GM20431 (cell line): ENCODE data around the gene STARD5.

Source experiments
- in situ Hi-C: fragments of 300-500 bp; cut with MseI, MboI; formaldehyde crosslinking; loops from one replicate; pipeline ENCODE4 v1.15.0; 2020; ENCODE audit warnings: low sequenced_read_pairs; ENCODE audit not compliant: unreplicated experiment

STARD5 gene

GRCh38 chr15:81338170-81339007 lies 14.4 kb upstream of the STARD5 start:
- in situ Hi-C loops, result loop anchor here (10.0 kb wide), 1 partner anchor 64 kb away; no protein-coding TSS in a partner anchor

- in situ Hi-C loops, result loop anchor here (10.0 kb wide), 1 partner anchor 63 kb away; no protein-coding TSS in a partner anchor
These were observed 13.8 kb upstream of the STARD5 start for GRCh38 chr15:81337713-81338157.

DNA sequence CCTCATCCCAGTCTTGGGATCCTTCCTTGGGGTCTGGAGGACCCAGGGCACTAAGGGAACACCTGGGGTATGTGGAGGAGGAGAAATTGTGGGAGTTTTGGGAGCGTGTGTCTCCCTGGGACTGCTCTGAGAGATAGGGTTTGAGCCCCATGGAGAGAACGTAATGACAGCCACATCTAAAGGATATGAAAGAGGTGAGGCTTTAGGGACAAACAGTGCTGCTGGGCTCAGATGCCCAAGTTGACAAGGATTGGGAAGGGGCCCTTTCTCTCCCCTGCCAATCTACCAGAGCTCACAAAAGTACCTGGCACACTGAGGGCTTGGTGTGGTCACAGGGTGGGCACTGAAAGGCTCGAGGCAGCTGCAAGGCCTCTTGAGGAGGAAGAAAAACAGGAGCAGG lies 13.3 kb upstream of the STARD5 start:
- in situ Hi-C loops, result loop anchor here (10.0 kb wide), 1 partner anchor 62 kb away; no protein-coding TSS in a partner anchor

GRCh38 chr15:81336568-81336967 lies 12.6 kb upstream of the STARD5 start:
- in situ Hi-C loops, result loop anchor here (10.0 kb wide), 1 partner anchor 62 kb away; no protein-coding TSS in a partner anchor

DNA sequence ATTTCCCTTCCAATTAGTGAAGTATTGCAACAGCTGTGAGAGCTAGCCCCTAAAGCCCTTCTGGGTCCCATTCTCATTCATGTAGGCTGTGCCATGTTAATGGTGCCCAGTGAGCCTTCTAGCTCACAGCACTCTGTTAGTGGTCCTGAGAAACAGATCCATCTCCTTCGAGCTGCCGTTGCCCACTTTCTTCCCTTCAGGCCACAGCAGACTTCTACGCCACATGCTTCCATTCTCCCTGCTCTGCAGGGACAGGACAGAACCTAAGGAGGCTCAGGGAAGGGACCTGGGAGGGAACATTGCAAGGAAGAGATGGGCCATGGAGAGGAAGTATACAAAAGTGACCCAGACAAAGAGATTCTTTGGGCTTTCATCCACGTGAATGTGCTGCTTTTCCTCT lies 11.7 kb upstream of the STARD5 start:
- in situ Hi-C loops, result loop anchor here (10.0 kb wide), 1 partner anchor 61 kb away; no protein-coding TSS in a partner anchor

DNA sequence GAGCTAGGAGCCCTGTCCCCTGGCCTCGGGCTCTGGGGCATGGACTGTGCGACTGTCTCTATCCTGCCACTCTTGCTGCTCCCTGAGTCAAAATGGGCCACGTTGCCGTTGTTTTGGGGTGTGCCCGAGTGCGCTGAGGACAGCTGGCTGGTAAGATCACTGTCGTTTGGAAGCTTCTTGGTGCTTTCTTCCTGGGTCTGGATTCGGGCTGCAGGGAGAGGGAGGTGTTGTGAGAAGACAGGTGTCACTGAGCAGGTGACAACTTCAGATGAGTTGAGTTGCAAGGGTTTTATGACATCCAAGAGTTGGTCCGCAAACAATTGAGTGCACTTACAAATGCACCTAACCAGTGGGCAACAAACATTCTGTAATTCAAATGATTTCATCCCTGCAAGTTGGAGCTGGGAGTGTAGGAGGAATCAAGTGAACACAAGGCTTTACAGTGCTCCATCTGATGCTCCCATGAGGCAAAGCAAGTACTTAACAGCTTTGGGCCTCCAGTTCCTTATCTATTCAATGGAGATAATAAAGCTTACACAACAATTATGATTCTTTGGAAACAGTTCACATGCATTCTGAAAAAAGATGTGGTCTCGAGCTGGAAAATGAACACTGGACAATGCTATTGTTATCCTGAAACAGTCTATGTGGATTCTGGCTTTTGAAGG lies 11.0 kb upstream of the STARD5 start:
- in situ Hi-C loops, result loop anchor here (10.0 kb wide), 1 partner anchor 60 kb away; no protein-coding TSS in a partner anchor

DNA sequence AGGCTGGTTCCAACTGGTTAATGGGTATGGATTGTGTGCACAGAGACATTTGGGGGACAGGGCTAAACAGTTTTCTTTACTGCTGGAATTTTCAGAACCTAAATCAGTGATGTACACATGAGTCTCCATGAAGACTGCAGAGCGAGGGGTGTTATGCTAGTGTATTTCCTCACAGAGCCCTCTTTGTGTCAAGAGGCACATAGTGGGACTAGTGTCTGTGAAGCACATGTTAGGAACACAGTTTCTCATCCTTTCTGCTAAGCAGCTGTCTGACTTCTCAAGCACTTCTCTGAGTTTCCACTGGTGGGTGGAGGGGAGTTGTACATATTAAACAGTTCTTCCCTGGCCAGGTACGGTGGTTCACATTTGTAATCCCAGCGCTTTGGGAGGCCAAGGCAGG lies 9.4 kb upstream of the STARD5 start:
- in situ Hi-C loops, result loop anchor here (10.0 kb wide), 1 partner anchor 59 kb away; no protein-coding TSS in a partner anchor

DNA sequence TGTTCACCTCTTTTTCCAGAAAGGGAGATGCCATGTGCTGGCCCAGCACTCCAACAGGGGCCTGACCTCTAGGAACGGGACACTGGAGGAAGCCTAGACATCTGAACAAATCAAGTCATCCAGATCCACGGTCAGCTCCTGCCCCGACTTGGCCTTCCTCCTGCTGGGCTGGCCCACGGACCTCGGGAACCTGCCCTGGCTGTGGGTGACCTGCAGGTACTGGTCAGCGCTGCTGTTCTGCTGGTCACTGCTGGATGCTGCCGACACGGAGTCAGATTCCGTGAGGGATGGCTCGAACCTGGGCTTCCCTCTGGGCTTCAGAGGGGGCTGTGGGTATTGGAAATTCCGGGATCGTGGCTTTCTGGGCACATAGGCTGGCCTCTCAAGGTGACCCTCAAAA lies 8.4 kb upstream of the STARD5 start:
- in situ Hi-C loops, result loop anchor here (10.0 kb wide), 1 partner anchor 58 kb away; no protein-coding TSS in a partner anchor

DNA sequence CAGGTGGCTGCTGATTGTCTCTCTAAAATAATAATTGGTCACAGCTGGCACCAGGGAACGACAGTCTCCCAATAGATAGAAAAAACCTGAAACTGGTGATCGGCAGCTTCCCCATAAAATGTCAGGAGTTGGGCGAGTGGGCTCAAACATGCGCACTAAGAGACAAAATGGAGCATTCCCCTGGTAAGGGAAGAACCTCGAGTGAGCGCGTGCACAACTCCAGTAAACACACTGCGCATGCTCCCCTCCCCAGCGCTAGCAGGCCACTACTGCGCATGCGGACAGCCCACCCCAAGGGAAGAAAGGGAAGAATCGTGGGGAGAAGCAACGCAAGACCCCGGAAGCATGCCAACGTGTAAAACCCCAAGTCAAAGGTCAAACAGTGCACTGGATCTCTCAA lies 7.7 kb upstream of the STARD5 start:
- in situ Hi-C loops, result loop anchor here (10.0 kb wide), 1 partner anchor 57 kb away; no protein-coding TSS in a partner anchor

DNA sequence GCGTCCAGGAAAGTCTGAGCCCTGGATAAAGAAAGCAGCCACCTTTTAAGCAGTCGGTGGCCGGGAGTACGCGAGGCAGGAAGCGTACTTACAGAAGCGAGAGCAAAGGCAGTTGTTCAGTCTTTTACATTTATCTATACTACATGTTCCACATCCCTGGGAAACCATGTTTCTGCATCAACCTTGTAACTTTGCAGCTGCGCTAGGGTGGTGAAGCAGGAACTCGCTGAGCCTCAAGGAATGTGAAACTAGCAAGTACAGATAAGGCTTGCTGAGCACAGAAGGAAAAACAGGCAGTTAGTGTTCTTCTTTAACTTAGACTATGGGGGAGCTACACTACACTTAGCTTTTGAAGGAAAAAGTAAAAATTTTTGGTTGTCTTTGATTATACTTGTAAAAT lies 7.2 kb upstream of the STARD5 start:
- in situ Hi-C loops, result loop anchor here (10.0 kb wide), 1 partner anchor 56 kb away; no protein-coding TSS in a partner anchor

- in situ Hi-C loops, result loop anchor here (10.0 kb wide), 1 partner anchor 56 kb away; no protein-coding TSS in a partner anchor
These were observed 6.6 kb upstream of the STARD5 start for GRCh38 chr15:81330366-81331090.

GRCh38 chr15:81329446-81329845 lies 5.5 kb upstream of the STARD5 start:
- in situ Hi-C loops, result no loop called here

GRCh38 chr15:81327516-81327915 lies 3.6 kb upstream of the STARD5 start:
- in situ Hi-C loops, result no loop called here

DNA sequence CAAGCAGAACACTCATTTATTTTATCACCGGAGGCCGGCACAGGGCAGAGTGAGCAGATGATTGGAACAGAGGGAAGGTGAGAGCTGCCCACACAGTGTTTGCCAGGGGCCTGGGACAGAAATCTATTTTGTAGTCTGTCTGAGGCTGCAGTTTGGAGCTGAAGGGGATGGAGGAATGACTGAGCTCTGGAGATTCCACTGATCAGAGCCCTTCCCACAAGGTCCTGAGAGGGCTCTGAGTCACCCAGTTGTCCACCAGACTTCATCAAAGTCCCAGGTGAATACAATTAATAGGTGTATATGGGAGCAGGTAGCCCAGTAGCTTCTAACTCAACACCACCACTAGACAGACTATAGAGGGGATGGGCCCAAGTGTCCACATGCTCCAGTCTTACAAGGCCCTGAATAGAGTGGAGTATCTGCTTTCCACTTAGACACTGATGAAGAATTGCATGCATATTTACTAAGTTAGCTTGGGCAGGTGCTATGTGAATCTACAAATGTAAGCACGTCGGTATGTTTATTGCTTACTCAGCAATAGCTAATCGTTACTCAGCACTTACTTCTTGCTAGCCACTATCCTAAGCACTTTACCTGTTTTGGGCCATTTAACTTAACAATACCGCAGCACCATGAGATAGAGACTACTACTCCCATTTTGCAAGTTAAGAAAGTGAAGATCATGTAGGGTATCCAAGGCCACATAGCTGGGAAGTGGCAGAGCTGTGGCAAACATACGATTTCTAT lies 2.7 kb upstream of the STARD5 start:
- in situ Hi-C loops, result no loop called here

GRCh38 chr15:81323559-81323943 lies 390 bp downstream of the STARD5 start:
- in situ Hi-C loops, result no loop called here

- in situ Hi-C loops, result no loop called here
These were observed 1.2 kb downstream of the STARD5 start for GRCh38 chr15:81322676-81323253.

- in situ Hi-C loops, result no loop called here
These were observed 2.3 kb downstream of the STARD5 start for GRCh38 chr15:81321667-81322066.

DNA sequence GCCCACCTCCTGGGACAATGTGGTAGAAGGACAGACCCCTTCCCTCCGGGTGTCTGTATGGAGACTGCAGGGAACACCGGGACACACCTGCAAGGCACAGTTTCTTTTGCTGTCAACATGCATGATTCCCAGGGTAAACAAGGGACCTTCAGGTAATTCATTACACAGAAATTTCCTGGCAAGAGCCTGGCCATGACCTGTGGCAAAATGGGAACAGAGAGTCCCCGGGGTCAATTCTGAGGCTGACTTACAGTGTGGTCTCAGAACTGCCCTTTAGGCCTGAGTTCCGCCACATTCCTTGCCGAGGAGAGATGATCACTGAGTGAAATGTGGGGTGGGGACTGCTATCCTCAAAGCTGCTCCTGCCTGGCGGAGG lies 6.3 kb downstream of the STARD5 start:
- in situ Hi-C loops, result no loop called here

DNA sequence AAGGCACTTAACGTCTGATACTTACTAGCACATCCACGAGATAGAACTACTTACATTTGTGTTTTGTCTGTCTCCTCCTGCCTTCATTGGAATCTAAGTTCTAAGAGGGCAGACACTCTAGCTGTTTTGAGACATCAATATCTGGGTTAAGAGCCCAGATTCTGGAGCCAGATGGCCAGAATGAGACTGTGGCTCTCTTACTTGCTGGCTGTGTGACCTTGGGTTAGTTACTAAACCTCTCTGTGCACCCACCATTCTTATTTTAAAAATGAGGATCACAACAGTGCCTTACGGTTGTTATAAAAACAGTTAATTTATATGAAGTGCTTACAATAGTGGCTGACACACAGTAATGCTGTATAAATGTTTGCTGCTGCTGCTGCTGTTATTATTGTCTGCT lies 7.7 kb downstream of the STARD5 start:
- in situ Hi-C loops, result no loop called here
